Measurements from ENCODE around the gene CHRNE. TPM values are rescaled to one million over a fixed set of nuclear protein-coding genes. Genes with fewer than 3 reads are reported as not detected.

Gene CHRNE
- total RNA-seq, 1 donor = 4.9 TPM

- TF ChIP-seq, protein P1, sequence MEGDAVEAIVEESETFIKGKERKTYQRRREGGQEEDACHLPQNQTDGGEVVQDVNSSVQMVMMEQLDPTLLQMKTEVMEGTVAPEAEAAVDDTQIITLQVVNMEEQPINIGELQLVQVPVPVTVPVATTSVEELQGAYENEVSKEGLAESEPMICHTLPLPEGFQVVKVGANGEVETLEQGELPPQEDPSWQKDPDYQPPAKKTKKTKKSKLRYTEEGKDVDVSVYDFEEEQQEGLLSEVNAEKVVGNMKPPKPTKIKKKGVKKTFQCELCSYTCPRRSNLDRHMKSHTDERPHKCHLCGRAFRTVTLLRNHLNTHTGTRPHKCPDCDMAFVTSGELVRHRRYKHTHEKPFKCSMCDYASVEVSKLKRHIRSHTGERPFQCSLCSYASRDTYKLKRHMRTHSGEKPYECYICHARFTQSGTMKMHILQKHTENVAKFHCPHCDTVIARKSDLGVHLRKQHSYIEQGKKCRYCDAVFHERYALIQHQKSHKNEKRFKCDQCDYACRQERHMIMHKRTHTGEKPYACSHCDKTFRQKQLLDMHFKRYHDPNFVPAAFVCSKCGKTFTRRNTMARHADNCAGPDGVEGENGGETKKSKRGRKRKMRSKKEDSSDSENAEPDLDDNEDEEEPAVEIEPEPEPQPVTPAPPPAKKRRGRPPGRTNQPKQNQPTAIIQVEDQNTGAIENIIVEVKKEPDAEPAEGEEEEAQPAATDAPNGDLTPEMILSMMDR (IDR thresholded peaks at IDR 0.05; ENCODE audit: insufficient read depth, low read length) = no peak
Measured at GRCh38 chr17:4898351-4898750, 4.5 kb downstream of the CHRNE start.

DNA sequence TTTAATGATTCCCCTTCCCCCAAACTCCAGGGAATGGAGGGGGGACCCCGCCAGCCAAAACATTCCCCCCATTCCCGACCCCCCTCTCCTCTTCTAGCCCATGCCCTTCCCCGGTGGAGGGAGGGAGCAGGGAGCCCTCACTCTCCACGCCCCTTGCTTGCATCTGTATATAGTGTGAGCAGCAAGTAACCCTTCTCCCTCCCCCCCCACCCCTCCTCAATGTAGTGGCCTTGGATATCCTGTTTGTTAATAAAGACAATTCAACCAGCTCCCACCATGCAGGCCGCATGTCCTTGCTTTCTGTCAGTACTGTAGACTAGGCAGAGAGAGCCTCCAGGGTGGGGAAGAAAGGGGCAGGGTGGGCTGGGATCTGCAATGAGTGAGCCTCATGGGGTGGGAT lies 5.1 kb downstream of the CHRNE start:
- no peak for DNase-seq (ENCODE audit: low read depth)
- H3K4me3 ChIP-seq (ENCODE audit: low read depth, low read length) = no peak overlapping the region
- TF ChIP-seq, protein P1 (IDR thresholded peaks at IDR 0.05; ENCODE audit: insufficient read depth, low read length) = no peak

More at GRCh38 chr17:4898351-4898750, 4.5 kb downstream of the CHRNE start:
- H3K4me3 ChIP-seq (ENCODE audit: low read depth, low read length) = no peak overlapping the region
- no peak for DNase-seq (ENCODE audit: low read depth)

- TF ChIP-seq, protein P1 (IDR thresholded peaks at IDR 0.05; ENCODE audit: insufficient read depth, low read length) = no peak
- H3K4me3 ChIP-seq (ENCODE audit: low read depth, low read length) = no peak overlapping the region
- no peak for DNase-seq (ENCODE audit: low read depth)
Measured at GRCh38 chr17:4897198-4897687, 5.7 kb downstream of the CHRNE start.

DNA sequence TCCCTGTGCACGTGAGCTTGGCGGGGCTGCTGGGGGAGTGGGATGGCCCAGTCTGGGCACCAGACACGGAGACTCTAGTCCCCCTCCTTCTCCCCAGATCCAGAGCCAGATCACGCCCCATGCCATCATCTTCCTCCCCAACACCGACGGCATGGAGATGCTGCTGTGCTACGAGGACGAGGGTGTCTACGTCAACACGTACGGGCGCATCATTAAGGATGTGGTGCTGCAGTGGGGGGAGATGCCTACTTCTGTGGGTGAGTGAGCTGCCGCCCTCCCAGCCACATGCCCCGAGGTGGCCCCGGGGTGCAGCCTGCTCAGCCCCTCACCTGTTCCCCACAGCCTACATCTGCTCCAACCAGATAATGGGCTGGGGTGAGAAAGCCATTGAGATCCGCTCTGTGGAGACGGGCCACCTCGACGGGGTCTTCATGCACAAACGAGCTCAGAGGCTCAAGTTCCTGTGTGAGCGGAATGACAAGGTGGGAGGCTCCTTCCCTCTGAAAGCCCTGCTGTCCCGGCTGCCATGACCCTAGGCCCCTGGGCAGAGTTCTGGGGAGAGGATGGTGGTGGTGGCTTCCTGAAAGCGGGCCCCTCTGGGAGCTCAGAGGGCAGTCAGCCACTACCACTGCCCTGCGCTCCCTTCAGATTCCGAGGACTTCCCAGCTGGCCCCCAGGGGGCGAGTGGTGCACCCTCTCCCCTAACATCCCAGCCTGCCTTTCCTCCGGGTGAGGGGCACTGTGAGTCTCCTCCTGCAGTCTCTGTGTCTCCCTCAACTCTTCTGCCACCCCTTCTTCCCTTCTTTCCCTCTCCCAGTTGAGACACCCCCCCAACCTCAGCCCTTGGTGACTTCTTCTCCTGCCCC lies 6.3 kb downstream of the CHRNE start:
- TF ChIP-seq, protein P1 (IDR thresholded peaks at IDR 0.05; ENCODE audit: insufficient read depth, low read length) = no peak
- DNase-seq (ENCODE audit: low read depth) = no peak
- H3K4me3 ChIP-seq (ENCODE audit: low read depth, low read length) = no peak overlapping the region

DNA sequence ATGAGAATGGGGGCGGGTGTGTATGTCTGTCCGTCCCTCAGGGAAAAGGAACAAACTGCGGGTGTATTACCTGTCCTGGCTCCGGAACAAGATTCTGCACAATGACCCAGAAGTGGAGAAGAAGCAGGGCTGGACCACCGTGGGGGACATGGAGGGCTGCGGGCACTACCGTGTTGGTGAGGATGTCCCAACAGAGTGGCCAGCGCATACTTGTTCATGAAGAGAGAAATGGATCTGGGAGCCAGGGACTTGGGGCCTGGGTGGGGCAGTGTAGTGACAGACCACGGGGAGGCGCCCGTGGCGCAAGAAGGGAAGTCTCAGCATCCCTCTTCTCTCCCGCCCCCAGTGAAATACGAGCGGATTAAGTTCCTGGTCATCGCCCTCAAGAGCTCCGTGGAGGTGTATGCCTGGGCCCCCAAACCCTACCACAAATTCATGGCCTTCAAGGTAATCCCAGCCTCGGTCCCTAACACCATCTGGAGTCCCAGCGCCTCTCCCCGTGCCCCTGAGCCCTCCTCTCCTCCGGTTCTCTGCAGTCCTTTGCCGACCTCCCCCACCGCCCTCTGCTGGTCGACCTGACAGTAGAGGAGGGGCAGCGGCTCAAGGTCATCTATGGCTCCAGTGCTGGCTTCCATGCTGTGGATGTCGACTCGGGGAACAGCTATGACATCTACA lies 7.1 kb downstream of the CHRNE start:
- no peak for DNase-seq (ENCODE audit: low read depth)
- TF ChIP-seq, protein P1 (IDR thresholded peaks at IDR 0.05; ENCODE audit: insufficient read depth, low read length) = no peak
- no peak overlapping the region for H3K4me3 ChIP-seq (ENCODE audit: low read depth, low read length)

DNA sequence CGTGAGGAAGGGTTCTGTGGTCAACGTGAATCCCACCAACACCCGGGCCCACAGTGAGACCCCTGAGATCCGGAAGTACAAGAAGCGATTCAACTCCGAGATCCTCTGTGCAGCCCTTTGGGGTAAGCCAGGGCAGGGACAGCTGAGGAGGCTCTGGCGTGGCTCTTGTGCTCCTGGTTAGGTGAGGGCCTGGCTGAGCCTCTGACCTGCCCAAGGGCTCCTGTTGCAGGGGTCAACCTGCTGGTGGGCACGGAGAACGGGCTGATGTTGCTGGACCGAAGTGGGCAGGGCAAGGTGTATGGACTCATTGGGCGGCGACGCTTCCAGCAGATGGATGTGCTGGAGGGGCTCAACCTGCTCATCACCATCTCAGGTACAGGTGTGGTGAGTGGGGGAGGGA lies 7.8 kb downstream of the CHRNE start:
- TF ChIP-seq, protein P1 (IDR thresholded peaks at IDR 0.05; ENCODE audit: insufficient read depth, low read length) = no peak
- H3K4me3 ChIP-seq (ENCODE audit: low read depth, low read length) = no peak overlapping the region

More for the DNA sequence above, 7.8 kb downstream of the CHRNE start:
- no peak for DNase-seq (ENCODE audit: low read depth)

Measured in fibroblast of the aortic adventitia (primary cell).